ENCODE measurements around the gene RTP5. TPM values are rescaled to one million over a fixed set of nuclear protein-coding genes. Genes with fewer than 3 reads are reported as not detected.

RTP5 gene
- total and polyA plus RNA-seq, 10 donors: 0.34 to 2.2 (median 0.86) TPM

DNA sequence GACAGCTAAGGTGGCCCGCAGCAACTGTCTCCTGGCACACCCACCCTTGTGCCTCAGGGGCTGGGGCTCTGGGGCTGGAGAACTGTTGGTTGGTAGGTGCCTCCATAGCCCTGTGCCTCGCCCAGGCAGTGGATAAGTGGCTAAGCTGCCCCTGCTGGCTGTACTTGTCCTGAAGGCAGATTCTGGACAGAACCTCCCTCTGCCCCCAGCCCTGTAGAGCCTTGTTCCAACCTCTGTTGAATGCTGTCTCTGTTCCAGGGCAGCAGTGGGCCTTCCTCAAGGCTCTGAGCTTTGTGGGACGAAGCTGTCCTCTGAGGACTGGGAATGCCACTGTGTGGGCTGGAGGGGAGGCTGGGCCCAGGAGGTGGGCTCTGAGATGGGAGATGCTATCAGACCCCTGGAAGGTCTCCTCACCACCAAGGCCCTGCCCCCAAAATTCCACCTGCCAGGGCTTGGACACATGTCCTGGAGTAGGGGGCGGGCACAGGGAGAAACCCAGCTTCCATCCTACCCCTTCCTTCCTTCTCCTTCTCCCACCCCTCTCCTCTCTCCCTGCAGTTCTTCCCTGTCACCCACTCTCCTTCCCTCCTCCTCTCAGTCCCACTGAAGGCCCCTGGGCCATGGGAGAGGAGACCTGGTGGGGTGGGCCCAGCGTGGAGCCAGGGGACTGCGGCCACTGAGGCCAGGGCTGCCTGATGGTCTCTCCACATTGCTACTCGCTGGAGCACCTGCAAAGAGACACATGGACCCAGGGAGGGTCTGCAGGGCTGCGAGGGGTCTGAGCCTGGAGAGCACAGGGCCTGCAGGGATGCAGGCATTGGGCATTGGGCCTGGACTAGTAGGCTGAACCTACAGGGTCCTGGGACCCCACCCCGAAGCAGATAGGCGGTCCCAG is 9.1 kb upstream of the RTP5 start:
- DNase-seq: peak; percentile 71
- H3K9me3 ChIP-seq: no peaks in the 10 kb centered on the region
- peak overlapping the region; percentile 5 to 87 (median 72) for H3K27ac ChIP-seq
- TF ChIP-seq POLR2A (IDR thresholded peaks at IDR 0.05) (no peak), CTCF (IDR thresholded peaks at IDR 0.05 in 8 of 11, conservative IDR thresholded peaks at IDR 0.05 in 3 of 11) (no peak), POLR2AphosphoS5 (IDR thresholded peaks at IDR 0.05) (no peak)
- H3K4me1 ChIP-seq: peaks cover 7 to 57% (median 35%) of the 10 kb centered on the region in 6 donors
- H3K4me3 ChIP-seq: peak overlapping the region in 3 of 8 donors; percentile 32 to 65 (median 42)
- no peaks in the 10 kb centered on the region for H3K36me3 ChIP-seq
- H3K27me3 ChIP-seq (replicated peaks in 1 of 7): peaks cover 0 to 76% (median 21%) of the 10 kb centered on the region in 7 donors
- WGBS, 5 donors: 79 to 96% (median 88%) methylated on average over 9 to 10 of the region's 10 CpGs
- intact Hi-C loops (cut with DNase I; ENCODE audit: low total_unique reads): no loop called here

DNA sequence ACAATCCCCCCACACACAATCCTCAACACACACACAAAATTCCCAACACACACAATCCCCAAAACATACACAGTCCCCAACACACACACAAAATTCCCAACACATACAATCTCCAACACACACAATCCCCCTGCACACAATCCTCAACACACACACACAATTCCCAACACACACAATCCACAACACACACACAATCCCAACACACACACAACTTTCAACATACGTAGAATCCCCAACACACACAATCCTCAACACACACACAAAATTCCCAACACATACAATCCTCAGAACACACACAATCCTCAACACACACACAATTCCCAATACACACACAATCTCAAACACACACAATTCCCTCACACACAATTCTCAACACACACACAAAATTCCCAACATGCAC is 8.3 kb upstream of the RTP5 start:
- Histone ChIP-seq H3K27me3 (replicated peaks in 1 of 7) (peaks cover 0 to 81% (median 21%) of the 10 kb centered on the region in 7 donors), H3K27ac (peak overlapping the region in 2 of 8 donors; percentile 83 to 87), H3K4me1 (peaks cover 7 to 57% (median 35%) of the 10 kb centered on the region in 6 donors), H3K36me3 (no peaks in the 10 kb centered on the region), H3K4me3 (no peak overlapping the region), H3K9me3 (no peaks in the 10 kb centered on the region)
- WGBS, 5 donors: 93 to 100% (median 97%) methylated on average over 1 of the region's 1 CpG
- intact Hi-C loops (cut with DNase I; ENCODE audit: low total_unique reads): no loop called here
- no peak for TF ChIP-seq CTCF (IDR thresholded peaks at IDR 0.05 in 8 of 11, conservative IDR thresholded peaks at IDR 0.05 in 3 of 11)
- no peak for TF ChIP-seq POLR2A (IDR thresholded peaks at IDR 0.05)
- TF ChIP-seq POLR2AphosphoS5 (IDR thresholded peaks at IDR 0.05): no peak
- DNase-seq: no peak

DNA sequence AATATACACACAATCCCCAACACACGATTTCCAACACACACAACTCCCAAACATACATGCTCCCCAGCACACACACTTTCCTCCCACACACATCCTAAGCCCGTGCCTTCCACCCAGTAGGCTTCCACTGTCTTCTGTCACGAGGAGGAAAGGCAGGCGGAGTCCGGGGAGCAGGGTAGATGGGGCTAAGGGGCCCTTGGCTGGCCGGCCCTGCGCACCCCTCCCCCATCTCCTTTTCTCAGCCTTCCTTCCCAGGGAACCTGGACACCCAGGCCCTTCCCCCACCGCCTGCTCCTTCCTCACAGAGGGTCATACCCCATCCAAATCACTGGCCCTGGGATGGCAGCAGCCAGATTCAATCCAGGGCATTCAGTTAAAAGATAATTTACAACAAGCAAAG is 7.4 kb upstream of the RTP5 start:
- H3K27me3 ChIP-seq (replicated peaks in 1 of 7): peaks cover 0 to 83% (median 27%) of the 10 kb centered on the region in 7 donors
- H3K27ac ChIP-seq: peak overlapping the region in 2 of 8 donors; percentile 59 to 87
- peaks cover 7 to 66% (median 42%) of the 10 kb centered on the region in 6 donors for H3K4me1 ChIP-seq
- no peaks in the 10 kb centered on the region for H3K9me3 ChIP-seq
- H3K4me3 ChIP-seq: no peak overlapping the region
- peak; percentile 65 for DNase-seq
- intact Hi-C loops (cut with DNase I; ENCODE audit: low total_unique reads): no loop called here
- WGBS, 5 donors: 77 to 93% (median 83%) methylated on average over 8 of the region's 8 CpGs
- TF ChIP-seq POLR2A (IDR thresholded peaks at IDR 0.05) (no peak), CTCF (IDR thresholded peaks at IDR 0.05 in 8 of 11, conservative IDR thresholded peaks at IDR 0.05 in 3 of 11) (no peak)
- H3K36me3 ChIP-seq: no peaks in the 10 kb centered on the region
